GM19239 (cell line): ENCODE measurements around the gene EML6.

ENCODE experiments used
- DNase-seq: peaks from one replicate; pipeline ENCODE4 v3.0.0; 2011; ENCODE audit warnings: low spot score; ENCODE audit not compliant: insufficient read length
- FAIRE-seq: peaks from 2 replicates; lab custom pipeline; 2011; peaks lifted over from hg19 to GRCh38; lab: Jason Lieb, UNC

The EML6 gene

GRCh38 chr2:54704688-54705605 lies 18.5 kb upstream of the EML6 start:
- no peak for DNase-seq
- FAIRE-seq: peak; percentile 53

GRCh38 chr2:54706622-54707021 lies 16.8 kb upstream of the EML6 start:
- DNase-seq (no peak), FAIRE-seq (no peak)

GRCh38 chr2:54708584-54709335 lies 14.7 kb upstream of the EML6 start:
- FAIRE-seq (no peak), DNase-seq (no peak)

- FAIRE-seq (no peak), DNase-seq (no peak)
These were observed 14.1 kb upstream of the EML6 start for GRCh38 chr2:54709336-54709809.

- no peak for DNase-seq
- FAIRE-seq: no peak
These were observed 13.2 kb upstream of the EML6 start for GRCh38 chr2:54710216-54710615.

- DNase-seq (no peak), FAIRE-seq (no peak)
These were observed 10.9 kb upstream of the EML6 start for GRCh38 chr2:54712516-54712915.

- DNase-seq (no peak), FAIRE-seq (no peak)
These were observed 8.5 kb upstream of the EML6 start for GRCh38 chr2:54714996-54715395.

GRCh38 chr2:54716375-54716774 lies 7.1 kb upstream of the EML6 start:
- DNase-seq (no peak), FAIRE-seq (no peak)

GRCh38 chr2:54720563-54720962 lies 2.9 kb upstream of the EML6 start:
- no peak for FAIRE-seq
- DNase-seq: no peak

- DNase-seq (no peak), FAIRE-seq (no peak)
These were observed 821 bp upstream of the EML6 start for GRCh38 chr2:54722641-54723040.

- peak; percentile 28 for FAIRE-seq
- no peak for DNase-seq
These were observed 616 bp downstream of the EML6 start for GRCh38 chr2:54723996-54724559.

- no peak for FAIRE-seq
- no peak for DNase-seq
These were observed 1.3 kb downstream of the EML6 start for GRCh38 chr2:54724560-54725342.

GRCh38 chr2:54725343-54726099 lies 2.1 kb downstream of the EML6 start:
- FAIRE-seq (no peak), DNase-seq (no peak)

- DNase-seq: no peak
- FAIRE-seq: no peak
These were observed 3.0 kb downstream of the EML6 start for GRCh38 chr2:54726431-54726830.

- no peak for DNase-seq
- FAIRE-seq: no peak
These were observed 3.5 kb downstream of the EML6 start for GRCh38 chr2:54726940-54727339.

- FAIRE-seq (no peak), DNase-seq (no peak)
These were observed 5.2 kb downstream of the EML6 start for GRCh38 chr2:54728669-54729120.

- FAIRE-seq (no peak), DNase-seq (no peak)
These were observed 12.2 kb downstream of the EML6 start for GRCh38 chr2:54735636-54736035.

- FAIRE-seq (no peak), DNase-seq (no peak)
These were observed 14.8 kb downstream of the EML6 start for GRCh38 chr2:54738281-54738680.

GRCh38 chr2:54740333-54740732 lies 16.9 kb downstream of the EML6 start:
- DNase-seq (no peak), FAIRE-seq (no peak)
